ENCODE data around the gene TUSC2.
A peak's percentile ranks its signal among the peaks of the same experiment; 100 is the strongest.

The TUSC2 gene

GRCh38 chr3:50302095-50303012, 25.7 kb downstream of the TUSC2 start:
- Mint-ChIP-seq H3K27ac (no peak overlapping the region), H3K27me3 (no peaks in the 10 kb centered on the region), H3K36me3 (no peaks in the 10 kb centered on the region), H3K9me3 (no peaks in the 10 kb centered on the region), H3K4me3 (no peak overlapping the region), H3K4me1 (peaks cover 17% of the 10 kb centered on the region)
- no peak for ATAC-seq (ENCODE audit: low read depth)
- DNase-seq (ENCODE audit: low spot score in 2 of 2), result no peak

- peak overlapping the region; percentile 94 for H3K4me3 Mint-ChIP-seq
- no peaks in the 10 kb centered on the region for H3K36me3 Mint-ChIP-seq
- no peaks in the 10 kb centered on the region for H3K9me3 Mint-ChIP-seq
- DNase-seq (ENCODE audit: low spot score in 2 of 2) (no peak), ATAC-seq (ENCODE audit: low read depth) (no peak)
- H3K4me1 Mint-ChIP-seq, result peaks cover 20% of the 10 kb centered on the region
- peak overlapping the region; percentile 97 for H3K27ac Mint-ChIP-seq
- H3K27me3 Mint-ChIP-seq, result no peaks in the 10 kb centered on the region
Observed at GRCh38 chr3:50300681-50301254, 27.3 kb downstream of the TUSC2 start.

DNA sequence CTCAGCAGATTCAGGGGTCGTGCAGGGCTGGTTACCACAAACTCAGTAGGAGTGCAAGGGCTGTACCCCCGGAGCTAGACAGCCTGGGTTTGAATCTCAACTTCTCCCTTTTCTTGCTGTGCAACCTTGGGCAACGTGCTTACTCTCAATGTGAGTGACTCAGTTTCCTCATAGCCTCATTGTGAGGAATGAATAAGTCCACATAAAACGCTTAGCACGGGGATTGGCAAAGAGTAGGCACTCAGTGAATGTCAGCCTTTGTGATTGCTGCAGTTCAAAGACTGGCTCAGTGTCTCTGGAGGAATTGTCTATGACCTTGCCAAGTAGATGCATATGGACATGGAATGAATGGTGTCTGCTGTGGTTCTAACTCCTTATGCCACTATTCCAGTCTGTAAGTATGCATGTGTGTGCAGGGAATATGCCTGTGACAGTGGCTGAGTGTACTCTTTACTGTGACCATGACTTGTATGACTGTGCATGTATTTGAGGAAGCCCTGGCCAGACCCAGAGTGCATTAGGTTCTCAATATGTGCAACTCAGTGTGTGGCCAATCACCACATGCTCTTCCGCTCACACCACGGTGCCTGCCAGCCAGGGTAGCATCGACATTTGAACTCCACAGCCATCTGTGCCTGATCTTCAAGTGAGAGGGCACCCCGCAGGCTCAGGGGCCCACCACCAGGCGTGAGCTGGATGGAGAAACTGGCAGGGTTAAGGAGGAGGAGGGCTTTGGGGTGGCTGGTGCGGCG, 27.9 kb downstream of the TUSC2 start:
- Mint-ChIP-seq H3K4me3 (peak overlapping the region; percentile 94), H3K36me3 (no peaks in the 10 kb centered on the region), H3K27ac (peak overlapping the region; percentile 97), H3K4me1 (peaks cover 20% of the 10 kb centered on the region), H3K9me3 (no peaks in the 10 kb centered on the region), H3K27me3 (no peaks in the 10 kb centered on the region)
- ATAC-seq (ENCODE audit: low read depth) (no peak), DNase-seq (ENCODE audit: low spot score in 2 of 2) (no peak)

GRCh38 chr3:50299638-50299928, 28.4 kb downstream of the TUSC2 start:
- Mint-ChIP-seq H3K36me3 (no peaks in the 10 kb centered on the region), H3K4me1 (peaks cover 20% of the 10 kb centered on the region), H3K9me3 (no peaks in the 10 kb centered on the region), H3K4me3 (peak overlapping the region; percentile 94), H3K27me3 (no peaks in the 10 kb centered on the region), H3K27ac (peak overlapping the region; percentile 97)
- ATAC-seq (ENCODE audit: low read depth) (no peak), DNase-seq (ENCODE audit: low spot score in 2 of 2) (no peak)

- Mint-ChIP-seq H3K27me3 (no peaks in the 10 kb centered on the region), H3K4me3 (peak within 1 kb of the TSS; percentile 94), H3K9me3 (no peaks in the 10 kb centered on the region), H3K27ac (peak within 1 kb of the TSS; percentile 97), H3K4me1 (peaks cover 20% of the 10 kb centered on the region), H3K36me3 (no peaks in the 10 kb centered on the region)
- DNase-seq (ENCODE audit: low spot score in 2 of 2) (peak; percentile 96 to 99), ATAC-seq (ENCODE audit: low read depth) (peak; percentile 85)
Observed at GRCh38 chr3:50298836-50299637, 29.0 kb downstream of the TUSC2 start, which contains the start of the genes HYAL3 and NAA80. Gene HYAL3 (minus strand): TSS chr3:50299405. CDS start chr3:50295602, 3,803 bp downstream. Gene NAA80 (minus strand): TSS chr3:50299405. CDS start chr3:50297463, 1,942 bp downstream.

GRCh38 chr3:50297896-50298725, 29.9 kb downstream of the TUSC2 start:
- ATAC-seq (ENCODE audit: low read depth), result no peak
- peak overlapping the region; percentile 94 for H3K4me3 Mint-ChIP-seq
- peaks cover 20% of the 10 kb centered on the region for H3K4me1 Mint-ChIP-seq
- no peaks in the 10 kb centered on the region for H3K9me3 Mint-ChIP-seq
- H3K27me3 Mint-ChIP-seq, result no peaks in the 10 kb centered on the region
- no peaks in the 10 kb centered on the region for H3K36me3 Mint-ChIP-seq
- no peak for DNase-seq (ENCODE audit: low spot score in 2 of 2)
- peak overlapping the region; percentile 97 for H3K27ac Mint-ChIP-seq

DNA sequence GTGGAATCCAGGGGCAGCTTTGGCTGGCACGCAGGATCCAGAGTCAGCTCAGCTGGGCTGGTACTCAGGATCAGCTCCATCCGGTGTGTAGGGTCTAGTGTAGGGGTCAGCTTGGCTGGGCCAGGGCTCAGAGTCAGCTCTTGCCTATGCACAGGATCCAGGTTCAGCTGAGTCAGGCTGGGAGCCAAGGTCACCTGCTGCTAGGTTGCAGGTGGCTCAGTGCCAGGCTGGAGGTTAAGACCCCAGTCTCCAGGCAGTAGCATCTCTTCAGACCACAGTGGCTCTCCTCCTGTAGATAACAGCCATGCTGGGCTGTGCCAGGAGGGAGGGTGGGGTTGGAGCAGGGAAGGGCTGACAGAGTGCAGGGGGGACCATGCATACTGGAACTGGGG, 30.6 kb downstream of the TUSC2 start:
- Mint-ChIP-seq H3K36me3 (no peaks in the 10 kb centered on the region), H3K4me1 (peaks cover 27% of the 10 kb centered on the region), H3K27ac (peak overlapping the region; percentile 97), H3K4me3 (peak overlapping the region; percentile 94), H3K9me3 (no peaks in the 10 kb centered on the region), H3K27me3 (no peaks in the 10 kb centered on the region)
- DNase-seq (ENCODE audit: low spot score in 2 of 2), result no peak
- no peak for ATAC-seq (ENCODE audit: low read depth)

DNA sequence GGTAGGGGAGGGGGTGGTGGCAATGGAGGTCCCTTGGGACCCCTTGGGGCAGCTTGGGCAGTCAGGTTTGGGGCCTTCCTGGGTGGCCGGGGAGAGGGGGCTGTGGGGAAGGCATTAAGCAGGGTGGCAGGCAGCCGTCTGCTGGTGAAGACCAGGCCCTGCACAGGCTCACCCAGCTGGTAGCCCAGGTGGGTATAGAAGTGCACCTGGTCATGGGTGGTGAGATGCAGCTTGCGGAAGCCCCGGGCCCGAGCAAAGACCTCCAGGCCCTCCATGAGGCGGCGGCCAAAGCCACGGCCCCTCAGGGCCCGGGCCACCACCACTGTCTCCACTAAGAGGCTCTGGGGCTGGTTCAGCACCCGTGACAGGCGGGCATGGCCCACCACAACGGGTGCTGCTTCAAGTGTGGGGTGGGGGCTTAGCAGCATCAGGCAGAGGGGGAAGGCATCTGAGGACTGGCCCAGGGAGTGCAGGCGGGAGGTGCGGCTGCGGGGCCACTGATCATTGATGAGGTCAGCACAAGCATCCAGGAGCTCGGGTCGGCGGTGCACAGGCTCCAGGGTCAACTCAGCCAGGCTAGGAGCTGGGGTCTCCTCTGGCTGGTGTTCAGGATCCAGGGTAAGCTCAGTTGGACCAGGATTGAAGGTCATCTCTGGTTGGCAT, 31.2 kb downstream of the TUSC2 start:
- Mint-ChIP-seq H3K9me3 (no peaks in the 10 kb centered on the region), H3K36me3 (no peaks in the 10 kb centered on the region), H3K4me1 (peaks cover 29% of the 10 kb centered on the region), H3K27ac (no peak overlapping the region), H3K4me3 (no peak overlapping the region), H3K27me3 (no peaks in the 10 kb centered on the region)
- ATAC-seq (ENCODE audit: low read depth) (no peak), DNase-seq (ENCODE audit: low spot score in 2 of 2) (no peak)

GRCh38 chr3:50295553-50296431, 32.2 kb downstream of the TUSC2 start:
- Mint-ChIP-seq H3K4me3 (no peak overlapping the region), H3K27ac (no peak overlapping the region), H3K9me3 (no peaks in the 10 kb centered on the region), H3K4me1 (peaks cover 36% of the 10 kb centered on the region), H3K27me3 (no peaks in the 10 kb centered on the region), H3K36me3 (no peaks in the 10 kb centered on the region)
- DNase-seq (ENCODE audit: low spot score in 2 of 2) (no peak), ATAC-seq (ENCODE audit: low read depth) (no peak)

DNA sequence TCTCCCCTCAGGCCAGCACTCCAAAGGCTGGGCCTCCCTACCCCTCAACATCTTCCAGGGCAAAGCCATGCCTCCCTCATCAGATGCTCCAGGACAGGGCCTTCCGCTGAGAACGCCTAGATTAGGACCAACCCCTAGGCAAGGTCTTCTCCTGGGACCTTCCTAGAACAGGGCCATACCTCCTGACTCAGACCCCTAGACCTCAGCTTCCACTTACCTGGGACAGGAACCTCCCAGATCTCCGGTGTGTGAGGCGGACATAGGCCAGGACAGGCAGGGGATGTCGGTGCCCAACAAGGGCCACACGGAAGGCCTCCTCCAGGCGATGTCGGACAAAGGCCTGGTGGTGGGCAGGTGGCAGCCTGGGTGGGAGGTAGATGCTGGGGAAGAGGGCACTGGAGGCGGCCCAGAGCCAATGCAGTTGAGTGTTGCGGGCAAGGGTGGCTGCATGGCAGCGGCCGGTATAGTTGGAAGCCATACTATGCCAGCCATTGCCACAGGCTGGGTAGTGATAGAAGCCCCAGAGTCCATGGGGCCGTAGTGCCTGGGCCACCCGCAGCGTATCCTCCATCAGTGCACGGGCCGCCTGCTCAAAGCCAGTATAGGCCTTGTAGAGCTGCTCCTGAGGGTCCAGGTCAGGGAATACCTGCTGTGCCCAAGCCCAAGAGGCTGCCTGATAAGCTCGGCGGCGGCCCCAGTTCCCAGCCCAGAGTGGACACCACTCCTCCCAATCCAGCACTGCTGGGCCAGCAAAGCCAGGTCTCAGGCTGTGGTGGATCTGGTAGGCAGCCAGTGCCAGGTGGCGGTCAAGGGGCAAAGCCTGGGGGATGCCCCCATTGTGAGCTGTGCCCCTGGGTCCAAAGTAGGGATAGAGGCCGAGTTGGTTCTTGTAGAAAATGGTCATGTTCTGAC, 33.3 kb downstream of the TUSC2 start:
- Mint-ChIP-seq H3K9me3 (no peaks in the 10 kb centered on the region), H3K27me3 (no peaks in the 10 kb centered on the region), H3K36me3 (no peaks in the 10 kb centered on the region), H3K27ac (no peak overlapping the region), H3K4me3 (no peak overlapping the region), H3K4me1 (peaks cover 30% of the 10 kb centered on the region)
- DNase-seq (ENCODE audit: low spot score in 2 of 2), result no peak
- no peak for ATAC-seq (ENCODE audit: low read depth)

- H3K27ac Mint-ChIP-seq, result no peak overlapping the region
- no peak overlapping the region for H3K4me3 Mint-ChIP-seq
- ATAC-seq (ENCODE audit: low read depth) (no peak), DNase-seq (ENCODE audit: low spot score in 2 of 2) (no peak)
- peaks cover 29% of the 10 kb centered on the region for H3K4me1 Mint-ChIP-seq
- no peaks in the 10 kb centered on the region for H3K9me3 Mint-ChIP-seq
- H3K27me3 Mint-ChIP-seq, result no peaks in the 10 kb centered on the region
- peaks cover 2% of the 10 kb centered on the region for H3K36me3 Mint-ChIP-seq
Observed at GRCh38 chr3:50294089-50294488, 33.9 kb downstream of the TUSC2 start.
